Ramos (cell line): ENCODE measurements around the gene VWA3B.
"Not testable (repeated sequence)": the region's sequence is repeated elsewhere in the genome, so short reads cannot be mapped to it uniquely, and the experiment has no call there.

ENCODE experiments used
- in situ Hi-C: fragments of 300-500 bp; cut with MboI; formaldehyde crosslinking; loops from one replicate; pipeline ENCODE4 v1.14.3; 2022; ENCODE audit warnings: low sequenced_read_pairs; ENCODE audit not compliant: unreplicated experiment

The VWA3B gene

DNA sequence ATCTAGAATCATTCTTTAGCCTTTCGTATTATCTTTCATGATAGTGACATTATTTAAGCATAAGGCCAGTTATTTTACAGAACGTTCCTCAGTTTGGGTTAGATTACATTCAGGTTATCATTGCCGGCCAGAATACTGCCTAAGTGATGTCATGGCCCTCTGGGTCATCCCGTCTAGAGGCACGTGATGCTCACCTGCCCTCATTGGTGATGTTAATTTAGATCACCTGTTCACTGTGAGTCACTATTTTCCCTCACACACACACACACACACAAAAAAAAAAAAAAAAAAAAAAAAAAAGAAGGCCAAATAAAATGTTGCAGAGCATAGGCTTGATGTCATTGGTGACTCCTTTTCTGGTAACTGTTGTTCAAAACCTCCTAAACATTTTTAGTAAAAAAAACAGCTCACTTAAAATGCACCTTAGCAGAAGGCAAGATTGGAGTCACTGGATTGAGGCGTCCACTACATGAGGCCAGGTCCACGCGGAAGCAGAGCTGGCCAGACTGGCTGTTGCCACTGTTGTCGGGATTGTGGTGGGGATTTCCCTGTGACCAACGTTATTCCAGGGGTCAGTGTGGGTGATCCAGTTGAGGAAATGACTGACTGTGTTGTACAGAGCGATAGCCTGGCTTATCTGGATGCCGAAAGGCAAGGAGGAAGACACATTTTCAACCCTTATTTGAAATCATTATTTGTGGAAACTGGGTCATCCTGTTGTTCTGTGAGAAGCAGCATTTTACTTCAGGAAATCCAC lies 207.1 kb downstream of the VWA3B start:
- in situ Hi-C loops, result no loop called here

GRCh38 chr2:98294711-98295110 lies 207.7 kb downstream of the VWA3B start:
- in situ Hi-C loops, result no loop called here

DNA sequence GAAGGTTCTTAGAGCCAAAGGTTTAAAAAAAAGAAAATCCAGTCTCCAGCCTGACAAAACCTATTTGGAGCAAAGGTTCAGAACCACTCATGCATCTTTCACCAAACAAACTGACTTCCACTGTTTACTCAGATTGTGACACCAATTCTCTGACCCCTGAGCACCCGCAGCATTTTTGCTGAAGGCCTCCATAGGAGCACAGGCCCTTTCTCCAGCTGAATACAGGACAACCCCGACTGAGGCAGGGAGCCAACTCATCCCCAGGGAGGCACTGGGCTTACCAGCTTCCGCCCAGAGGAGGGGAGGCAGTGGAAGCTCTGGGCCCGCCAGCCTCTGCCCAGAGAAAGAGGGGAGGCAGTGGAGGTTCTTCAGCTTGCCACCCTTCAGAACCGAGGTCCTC lies 208.3 kb downstream of the VWA3B start:
- in situ Hi-C loops, result no loop called here

GRCh38 chr2:98295721-98296414 lies 208.9 kb downstream of the VWA3B start:
- in situ Hi-C loops, result no loop called here

GRCh38 chr2:98296440-98296839 lies 209.5 kb downstream of the VWA3B start:
- in situ Hi-C loops, result no loop called here

- in situ Hi-C loops, result no loop called here
Observed at GRCh38 chr2:98297817-98298682, 211.1 kb downstream of the VWA3B start.

DNA sequence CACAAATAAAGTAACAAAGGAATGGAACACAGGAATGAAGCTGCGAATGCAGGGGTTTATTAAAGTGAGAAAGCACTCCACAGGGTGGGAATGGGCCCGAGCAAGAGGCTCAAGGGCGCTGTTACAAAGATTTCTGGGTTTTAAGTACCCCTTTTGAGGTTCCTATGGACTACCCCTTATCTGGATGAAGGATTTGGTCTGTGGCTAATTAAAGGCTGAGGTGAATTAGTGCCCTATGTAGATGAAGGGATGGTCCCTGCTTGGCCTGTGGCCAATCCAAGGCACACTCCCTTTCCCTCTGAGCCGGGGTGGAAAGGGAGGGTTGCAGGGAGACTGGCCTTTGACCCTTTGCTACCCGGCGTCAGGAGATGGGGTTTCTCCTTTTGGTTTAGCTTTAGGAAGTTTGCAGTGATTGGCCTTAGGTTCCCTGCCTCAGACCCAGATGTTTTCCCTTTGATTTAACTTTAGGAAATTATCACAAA lies 211.8 kb downstream of the VWA3B start:
- in situ Hi-C loops, result no loop called here

DNA sequence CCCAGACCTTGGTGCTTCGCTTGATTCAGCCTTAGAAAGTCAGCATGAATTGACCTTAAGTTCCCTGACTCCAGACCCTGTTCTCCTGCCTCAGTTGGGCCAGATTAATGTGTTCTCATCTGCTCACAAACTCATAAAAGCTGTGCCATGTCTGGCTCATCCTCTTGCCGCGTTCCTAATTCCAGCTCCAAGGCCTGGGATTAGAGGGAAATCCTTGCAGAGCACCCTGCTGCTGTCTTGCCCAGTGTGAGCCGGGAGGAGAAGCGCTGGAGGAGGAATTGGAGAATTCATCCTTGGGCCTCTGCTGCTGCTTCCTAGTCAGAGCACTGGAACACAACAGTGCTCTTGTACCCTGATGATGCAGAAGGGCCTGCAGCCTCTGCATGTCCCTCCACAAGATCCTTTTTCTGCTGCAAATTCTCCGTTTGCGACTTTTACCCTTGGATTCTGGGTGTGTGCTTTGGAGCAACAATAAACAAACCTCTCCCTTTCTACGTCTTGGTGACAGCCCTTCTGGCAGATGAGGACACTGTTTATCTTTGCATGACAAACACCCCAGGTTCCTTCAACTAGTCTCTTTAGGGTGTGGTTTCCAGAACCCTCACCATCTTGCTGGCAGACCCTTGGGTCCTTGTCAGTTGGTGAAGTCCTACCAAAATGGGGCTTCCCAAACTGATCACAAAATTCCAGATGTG lies 212.4 kb downstream of the VWA3B start:
- in situ Hi-C loops, result no loop called here

GRCh38 chr2:98300141-98300874 lies 213.3 kb downstream of the VWA3B start:
- in situ Hi-C loops, result no loop called here

- in situ Hi-C loops, result no loop called here
Observed at GRCh38 chr2:98301469-98301868, 214.5 kb downstream of the VWA3B start.

- in situ Hi-C loops, result not testable (repeated sequence)
Observed at GRCh38 chr2:98307131-98307696, 220.2 kb downstream of the VWA3B start.

GRCh38 chr2:98308068-98308467 lies 221.1 kb downstream of the VWA3B start:
- in situ Hi-C loops, result no loop called here

GRCh38 chr2:98308532-98308931 lies 221.6 kb downstream of the VWA3B start:
- in situ Hi-C loops, result no loop called here

DNA sequence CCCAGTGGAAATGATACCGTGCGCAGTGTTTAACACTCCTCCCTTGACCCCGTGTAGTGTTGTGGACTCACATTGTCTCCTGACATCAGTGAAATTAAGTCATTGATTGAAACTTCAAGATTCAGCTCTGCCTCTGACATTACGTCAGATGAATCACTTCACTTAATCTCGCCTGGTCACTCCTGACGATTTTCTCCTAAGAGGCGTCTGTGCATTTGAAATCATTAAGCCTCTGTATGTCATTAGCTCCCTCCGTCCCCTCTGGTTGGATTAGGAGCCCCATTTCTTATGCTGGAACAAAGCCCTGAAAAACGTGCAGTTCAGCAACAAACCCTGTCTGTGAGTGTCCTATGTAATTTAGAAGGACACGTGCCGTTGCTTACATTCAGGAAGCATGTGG lies 222.6 kb downstream of the VWA3B start:
- in situ Hi-C loops, result no loop called here

GRCh38 chr2:98310010-98310409 lies 223.0 kb downstream of the VWA3B start:
- in situ Hi-C loops, result no loop called here

DNA sequence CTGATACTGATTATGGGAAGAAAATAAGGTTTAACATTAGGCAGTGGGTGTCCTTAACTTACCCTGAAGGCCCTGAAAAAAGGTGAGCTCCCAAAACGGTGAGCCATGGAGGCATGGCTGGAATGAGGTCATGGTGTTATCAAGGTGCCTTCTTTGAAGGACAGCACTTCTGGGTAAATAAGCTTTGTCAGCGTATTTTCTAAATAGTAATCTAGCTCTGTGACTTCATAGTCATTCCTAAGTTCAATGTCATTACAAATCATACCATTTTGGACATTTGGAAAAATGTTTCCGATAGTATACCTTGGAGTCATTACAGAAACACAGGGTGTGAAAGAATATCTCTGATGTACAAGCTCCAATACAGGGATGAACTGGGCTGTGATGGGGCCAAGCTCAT lies 224.1 kb downstream of the VWA3B start:
- in situ Hi-C loops, result no loop called here

DNA sequence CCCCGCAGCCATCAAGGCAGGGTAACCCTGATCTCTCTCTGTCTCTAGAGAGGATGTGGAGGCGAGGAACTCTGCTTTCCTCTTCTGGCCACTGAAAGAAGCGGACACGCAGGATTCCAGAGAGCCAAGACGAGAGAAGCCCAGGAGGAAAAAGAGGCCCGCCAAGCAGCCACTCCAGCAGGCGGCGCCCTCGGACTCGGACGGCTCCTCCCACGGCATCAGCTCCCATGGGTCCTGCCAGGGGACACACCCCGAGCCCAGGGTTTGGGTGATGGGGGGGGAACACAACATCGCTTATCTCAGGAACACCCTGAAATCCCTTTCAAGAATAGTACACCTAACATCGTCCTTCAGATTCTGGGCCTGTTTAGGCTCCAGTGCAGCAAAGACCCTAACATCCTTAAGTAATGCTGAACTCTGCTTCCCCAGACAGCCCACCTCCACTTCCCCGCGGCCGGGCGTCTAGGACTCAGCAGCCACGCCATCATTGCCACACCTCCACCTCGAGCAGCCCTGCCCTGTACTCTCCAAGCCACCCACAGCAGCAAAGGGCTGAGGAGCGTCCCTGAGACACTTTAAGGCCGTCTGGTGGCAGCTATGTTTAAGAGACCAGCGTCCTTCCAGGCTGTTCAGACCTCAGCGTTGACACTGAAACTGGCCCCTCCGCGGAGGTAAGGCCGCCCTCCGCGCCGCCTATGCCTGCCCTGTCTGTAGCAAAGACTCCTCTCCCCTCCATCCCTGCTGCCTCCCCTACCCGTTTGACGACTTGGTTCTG lies 225.0 kb downstream of the VWA3B start:
- in situ Hi-C loops, result no loop called here

GRCh38 chr2:98313492-98314250 lies 226.7 kb downstream of the VWA3B start:
- in situ Hi-C loops, result no loop called here
